Stimulated activated CD8-positive, alpha-beta memory T cell treated with anti-CD3 and anti-CD28 coated beads, Interleukin-12 subunit alpha, Interleukin-12 subunit beta, amount 100 ng/mL, for 24 hours (primary cell): Measurements from ENCODE around the gene DNAJB5.
"Not testable (repeated sequence)": the region's sequence is repeated elsewhere in the genome, so short reads cannot be mapped to it uniquely, and the experiment has no call there.

Experiments used
- DNase-seq: peaks from one replicate; pipeline ENCODE4 v3.0.0-alpha.2; 2020; ENCODE audit errors: extremely low read depth

DNAJB5 gene

GRCh38 chr9:35000535-35001284 lies 11.2 kb downstream of the DNAJB5 start:
- no peak for DNase-seq

- DNase-seq: no peak
These were observed 11.7 kb downstream of the DNAJB5 start for GRCh38 chr9:35001285-35001677.

DNA sequence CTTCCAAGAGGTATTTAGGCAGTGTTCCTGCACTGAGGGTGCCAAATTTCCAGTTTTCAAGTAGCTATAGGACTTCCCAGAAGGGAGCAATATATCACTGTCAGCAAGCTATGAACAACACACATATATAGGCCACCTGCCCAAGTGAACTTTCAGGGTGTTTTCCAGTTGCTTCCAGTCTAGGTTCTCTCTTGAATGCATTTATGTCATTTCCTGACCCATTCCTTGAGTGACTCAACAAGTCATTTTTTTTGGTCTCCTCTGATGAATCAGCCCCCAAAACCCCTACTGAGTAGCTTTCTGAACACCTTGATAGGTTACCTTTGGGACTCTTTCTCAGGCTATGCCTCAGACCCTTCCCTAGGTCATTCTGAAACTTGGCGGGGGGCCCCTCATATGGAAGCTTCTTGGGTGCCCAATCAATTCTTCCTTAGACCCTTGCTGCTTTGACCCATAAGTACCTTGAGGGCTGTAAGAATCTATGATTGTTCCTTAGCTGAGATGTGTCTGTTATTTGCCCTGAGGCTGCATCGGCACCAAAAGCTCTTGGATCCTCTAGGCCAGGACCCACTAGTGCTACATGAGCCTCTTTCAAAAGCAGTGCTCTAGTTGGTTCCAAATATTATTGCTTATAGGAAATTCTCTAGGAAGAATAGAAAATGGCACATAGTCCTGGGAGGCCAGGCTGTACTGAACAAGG lies 12.4 kb downstream of the DNAJB5 start:
- no peak for DNase-seq

DNA sequence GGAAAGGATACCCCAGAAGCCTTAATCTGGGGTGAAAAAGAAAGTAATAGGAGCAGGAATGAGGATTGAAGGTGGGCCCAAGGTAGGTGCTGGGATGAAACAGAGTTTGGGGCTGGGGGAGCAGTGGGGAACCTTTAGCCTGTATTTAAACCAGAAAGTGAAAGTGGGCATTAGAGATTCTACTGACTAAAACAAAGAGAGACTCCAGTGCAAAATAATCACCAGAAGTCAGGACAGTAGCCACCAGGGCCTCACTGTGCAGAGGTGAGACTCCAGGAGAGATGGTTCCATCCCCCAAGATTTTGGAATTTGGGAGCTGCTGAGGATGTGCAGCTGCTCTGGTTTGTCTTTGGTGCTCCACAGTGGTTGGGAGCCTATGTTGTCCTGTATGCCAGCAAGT lies 13.1 kb downstream of the DNAJB5 start:
- no peak for DNase-seq

DNA sequence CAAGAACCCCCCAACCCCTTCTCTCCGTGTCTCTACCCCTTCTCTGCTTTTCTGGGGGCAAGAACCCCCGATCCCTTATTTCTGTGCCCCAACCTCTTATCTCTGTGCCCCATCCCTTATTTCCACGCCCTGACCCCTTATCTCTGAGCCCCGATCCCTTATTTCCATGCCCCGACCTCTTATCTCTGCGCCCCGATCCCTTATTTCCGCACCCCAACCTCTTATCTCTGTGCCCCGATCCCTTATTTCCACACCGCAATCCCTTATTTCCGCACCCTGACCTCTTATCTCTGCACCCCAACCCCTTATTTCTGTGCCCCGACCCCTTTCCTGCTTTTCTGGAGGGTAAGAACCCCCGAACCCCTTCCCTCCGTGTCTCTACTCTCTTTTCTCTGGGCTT lies 14.8 kb downstream of the DNAJB5 start:
- not testable (repeated sequence) for DNase-seq

DNA sequence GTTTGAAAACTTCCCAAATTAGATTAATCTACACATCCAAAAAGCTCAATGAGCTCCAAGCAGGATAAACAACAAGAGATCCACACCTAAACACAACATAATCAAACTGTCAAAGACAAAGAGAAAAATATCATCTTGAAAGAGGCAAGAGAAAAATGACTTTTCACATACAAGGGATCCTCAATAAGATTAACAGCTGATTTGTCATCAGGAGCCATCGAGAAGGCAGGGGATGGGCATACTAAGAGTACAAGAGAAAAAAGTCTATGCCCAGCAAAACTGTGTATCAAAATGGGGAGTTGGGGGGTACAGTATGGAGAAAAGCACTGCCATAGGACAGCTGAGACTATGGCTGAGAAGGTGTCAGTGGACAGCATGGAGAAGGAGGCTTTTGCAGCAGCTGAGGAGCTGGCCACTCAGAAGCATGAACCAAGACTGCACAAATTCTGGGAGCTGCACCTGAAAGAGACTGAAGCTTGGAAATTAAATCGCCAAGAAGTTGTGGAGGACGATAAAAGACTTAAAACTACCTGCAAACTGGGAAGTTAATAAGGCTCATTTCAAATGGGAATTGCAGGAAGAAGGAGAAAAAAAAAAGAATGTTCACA lies 20.9 kb downstream of the DNAJB5 start:
- no peak for DNase-seq

DNA sequence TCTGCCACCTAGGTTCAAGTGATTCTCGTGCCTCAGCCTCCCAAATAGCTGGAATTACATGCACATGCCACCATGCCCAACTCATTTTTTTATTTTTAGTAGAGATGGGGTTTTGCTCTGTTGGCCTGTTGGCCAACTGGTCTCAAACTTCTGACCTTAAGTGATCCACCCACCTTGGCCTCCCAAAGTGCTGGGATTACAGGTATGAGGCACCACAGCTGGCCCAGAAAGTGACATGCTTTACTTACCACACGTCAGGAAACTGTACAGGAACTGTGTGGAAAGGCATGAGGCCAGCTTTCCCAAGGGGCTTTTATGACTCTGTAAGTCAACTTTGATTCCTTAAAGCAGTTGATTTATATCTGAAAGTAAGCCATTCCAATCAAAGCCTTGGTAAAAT lies 25.0 kb downstream of the DNAJB5 start:
- no peak for DNase-seq

DNA sequence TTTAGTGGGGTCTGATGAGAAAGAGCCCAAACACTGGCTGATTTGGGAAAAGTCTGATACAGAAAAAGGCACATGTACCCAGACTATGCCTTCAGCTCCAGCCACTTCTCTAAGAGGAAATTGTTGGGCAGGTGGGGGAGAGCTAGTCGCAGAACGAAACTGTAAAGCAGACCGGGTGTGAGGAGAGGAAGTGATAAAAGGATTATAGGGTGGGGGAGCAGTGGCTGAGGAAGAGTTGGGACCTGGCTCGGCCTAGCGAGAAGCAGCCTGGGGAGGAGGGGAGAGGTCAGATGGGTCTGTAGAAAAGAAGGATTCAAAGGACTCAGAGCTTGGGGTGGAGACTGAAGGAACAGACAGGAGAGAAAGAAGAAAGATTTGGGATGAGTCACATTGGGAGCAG lies 33.9 kb downstream of the DNAJB5 start:
- DNase-seq: not testable (repeated sequence)

DNA sequence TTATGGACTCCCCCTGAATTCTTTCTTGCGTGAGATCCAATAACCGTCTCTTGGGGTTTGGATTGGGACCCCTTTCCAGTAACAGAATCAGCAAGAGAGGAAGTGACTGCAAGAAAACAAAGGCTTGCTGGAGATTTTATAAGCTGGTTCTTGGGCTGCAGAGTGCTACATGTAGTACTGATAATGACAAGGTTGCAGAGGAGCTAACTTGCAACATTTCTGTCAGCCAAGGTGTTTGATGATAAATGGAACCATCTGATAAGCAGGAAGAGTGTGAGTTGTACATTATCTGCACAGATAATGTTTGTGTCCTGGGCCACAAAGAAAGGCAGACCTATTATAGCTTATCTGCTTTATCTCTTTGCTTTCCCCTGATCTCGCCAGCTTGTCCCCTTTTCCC lies 37.1 kb downstream of the DNAJB5 start:
- DNase-seq: no peak

DNA sequence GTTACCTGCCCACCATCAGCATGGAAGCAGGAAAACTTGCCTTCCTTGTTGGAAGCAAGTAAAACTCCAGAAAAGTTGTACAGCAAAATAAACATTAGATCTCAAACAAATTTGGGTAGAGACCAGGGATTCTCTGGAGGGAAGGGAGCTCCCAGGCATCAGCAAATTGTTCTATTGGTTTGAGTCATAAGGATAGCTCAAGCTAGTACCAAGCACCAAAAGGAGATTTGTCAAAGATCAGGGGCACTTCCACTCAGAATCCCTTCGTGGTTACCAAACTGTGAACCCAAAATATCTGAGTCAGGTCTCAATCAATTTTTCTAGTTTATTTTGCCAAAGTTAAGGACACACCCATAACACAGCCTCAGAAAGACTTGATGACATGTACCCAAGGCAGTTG lies 37.8 kb downstream of the DNAJB5 start:
- no peak for DNase-seq

DNA sequence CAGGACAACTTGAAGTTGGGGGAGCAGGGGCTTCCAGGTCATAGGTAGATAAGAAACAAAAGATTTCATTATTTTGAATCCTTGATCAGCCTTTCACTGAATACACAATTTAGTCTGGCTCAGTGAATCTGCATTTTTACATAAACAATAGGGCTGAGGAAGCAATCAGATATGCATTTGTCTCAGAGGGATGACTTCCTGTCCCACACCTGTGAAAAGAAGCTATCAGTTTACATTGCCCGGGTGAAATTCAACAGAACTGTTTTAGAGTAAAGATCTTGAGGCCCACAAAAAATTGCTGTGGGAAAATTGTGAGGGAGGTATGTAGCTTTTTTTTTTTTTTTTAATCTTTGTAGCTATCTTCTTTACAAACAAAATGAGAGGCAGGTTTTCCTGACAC lies 38.3 kb downstream of the DNAJB5 start:
- no peak for DNase-seq

GRCh38 chr9:35028341-35028740 lies 38.8 kb downstream of the DNAJB5 start:
- DNase-seq: no peak

DNA sequence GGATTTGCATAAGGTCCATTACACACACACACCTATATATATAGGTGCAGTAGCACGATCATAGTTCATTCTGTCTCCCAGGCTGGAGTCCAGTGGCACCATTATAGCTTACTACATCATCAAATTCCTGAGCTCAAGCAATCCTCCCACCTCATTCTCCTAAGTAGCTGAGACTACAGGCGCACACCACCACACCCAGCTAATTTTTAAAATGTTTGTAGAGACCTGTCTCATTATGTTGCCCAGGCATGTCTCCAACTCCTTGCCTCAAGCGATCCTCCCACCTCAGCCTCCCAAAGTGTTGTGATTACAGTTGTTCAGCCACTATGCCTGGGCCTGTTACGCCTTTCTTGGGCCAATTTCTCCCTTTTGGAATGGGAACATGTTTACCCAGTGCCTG lies 39.7 kb downstream of the DNAJB5 start:
- DNase-seq: no peak

DNA sequence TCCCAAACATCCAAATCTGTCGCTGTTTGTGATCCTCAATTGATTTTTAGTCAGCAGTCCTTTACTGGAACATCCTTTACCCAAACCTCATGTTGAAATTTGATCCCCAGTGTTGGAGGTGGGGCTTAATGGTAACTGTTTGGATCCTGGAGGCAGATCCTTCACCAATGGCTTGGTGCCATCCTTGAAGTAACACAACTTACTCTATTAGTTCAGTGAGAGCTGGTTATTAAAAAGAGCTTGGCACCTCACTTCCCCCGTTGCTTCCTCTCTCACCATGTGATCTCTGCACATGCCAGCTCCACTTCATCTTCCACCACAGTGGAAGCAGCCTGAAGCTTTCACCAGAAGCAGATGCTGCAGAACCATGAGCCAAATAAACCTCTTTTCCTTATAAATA lies 40.3 kb downstream of the DNAJB5 start:
- DNase-seq: no peak

DNA sequence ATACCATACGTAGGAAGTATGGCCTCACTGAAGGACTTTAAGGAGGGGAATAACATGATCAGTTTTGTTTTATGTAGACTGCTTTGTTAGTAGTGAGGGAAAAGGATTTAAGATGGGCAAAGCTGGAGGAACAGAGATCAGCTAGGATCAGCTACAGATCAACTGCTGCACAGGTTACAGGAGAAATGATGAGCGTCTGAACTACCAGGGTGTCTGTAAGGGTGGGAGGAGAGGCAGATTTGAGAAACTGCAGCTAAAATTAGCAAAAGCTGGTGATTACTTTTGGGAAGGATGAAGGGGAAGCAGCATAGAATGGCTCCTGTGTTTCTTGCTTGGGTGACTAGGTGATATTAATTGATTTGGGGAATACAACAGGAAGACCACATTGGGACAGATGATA lies 43.6 kb downstream of the DNAJB5 start:
- no peak for DNase-seq

GRCh38 chr9:35035851-35036701 lies 46.5 kb downstream of the DNAJB5 start:
- no peak for DNase-seq

DNA sequence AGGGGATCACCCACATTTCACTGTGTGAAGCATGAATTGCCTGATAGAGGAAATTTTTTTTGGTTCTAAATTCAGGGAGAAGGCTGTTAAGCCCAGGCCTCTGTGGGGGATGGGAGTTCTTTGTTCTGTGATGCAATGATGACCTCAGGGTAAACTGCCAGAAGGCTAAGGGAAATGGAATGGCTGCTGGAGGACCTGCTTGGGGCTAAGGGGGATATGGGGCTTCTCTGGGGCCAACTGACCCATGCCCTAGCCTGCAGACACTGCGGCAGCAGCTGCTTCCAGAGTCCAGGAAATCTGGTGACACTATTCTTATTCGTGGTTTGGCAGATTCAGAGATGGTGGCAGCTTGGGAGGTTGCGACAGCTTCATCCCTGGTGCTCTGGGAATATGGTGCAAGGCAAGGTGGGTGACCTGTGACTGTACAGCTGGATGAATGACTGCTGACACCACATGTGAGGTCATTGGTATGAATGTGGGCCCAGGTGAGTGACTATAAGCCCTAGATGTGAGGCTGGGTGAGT lies 52.6 kb downstream of the DNAJB5 start:
- DNase-seq: no peak

- no peak for DNase-seq
These were observed 53.5 kb downstream of the DNAJB5 start for GRCh38 chr9:35042891-35043545.

- DNase-seq: no peak
These were observed 54.5 kb downstream of the DNAJB5 start for GRCh38 chr9:35044071-35044470.
